Memory B cell (primary cell): ENCODE measurements around the gene BCL6.

Source experiments
- ATAC-seq: fragments of 150-1000 bp; cut with Tn5 transposase; 2 replicates; pipeline ENCODE4 v1.10.0; 2021; ENCODE audit warnings: low read depth, mild to moderate bottlenecking, moderate library complexity
- DNase-seq, 2 donors: peaks; one replicate each; pipeline ENCODE4 v3.0.0; 2022; ENCODE audit warnings: low spot score in 2 of 2
- H3K27ac Mint-ChIP-seq: one replicate; pipeline ENCODE4 v1.8.0; 2022; ENCODE audit warnings: mild to moderate bottlenecking, moderate library complexity, mixed read lengths
- H3K27me3 Mint-ChIP-seq: one replicate; pipeline ENCODE4 v1.8.0; 2022; ENCODE audit warnings: mixed read lengths
- H3K36me3 Mint-ChIP-seq: one replicate; pipeline ENCODE4 v1.8.0; 2022; ENCODE audit warnings: mild to moderate bottlenecking, mixed read lengths
- H3K4me1 Mint-ChIP-seq: one replicate; pipeline ENCODE4 v1.8.0; 2022; ENCODE audit warnings: mixed read lengths
- H3K4me3 Mint-ChIP-seq: one replicate; pipeline ENCODE4 v1.8.0; 2022; ENCODE audit warnings: mild to moderate bottlenecking, moderate library complexity, mixed read lengths
- H3K9me3 Mint-ChIP-seq: one replicate; pipeline ENCODE4 v1.8.0; 2022; ENCODE audit warnings: mixed read lengths

The BCL6 gene

DNA sequence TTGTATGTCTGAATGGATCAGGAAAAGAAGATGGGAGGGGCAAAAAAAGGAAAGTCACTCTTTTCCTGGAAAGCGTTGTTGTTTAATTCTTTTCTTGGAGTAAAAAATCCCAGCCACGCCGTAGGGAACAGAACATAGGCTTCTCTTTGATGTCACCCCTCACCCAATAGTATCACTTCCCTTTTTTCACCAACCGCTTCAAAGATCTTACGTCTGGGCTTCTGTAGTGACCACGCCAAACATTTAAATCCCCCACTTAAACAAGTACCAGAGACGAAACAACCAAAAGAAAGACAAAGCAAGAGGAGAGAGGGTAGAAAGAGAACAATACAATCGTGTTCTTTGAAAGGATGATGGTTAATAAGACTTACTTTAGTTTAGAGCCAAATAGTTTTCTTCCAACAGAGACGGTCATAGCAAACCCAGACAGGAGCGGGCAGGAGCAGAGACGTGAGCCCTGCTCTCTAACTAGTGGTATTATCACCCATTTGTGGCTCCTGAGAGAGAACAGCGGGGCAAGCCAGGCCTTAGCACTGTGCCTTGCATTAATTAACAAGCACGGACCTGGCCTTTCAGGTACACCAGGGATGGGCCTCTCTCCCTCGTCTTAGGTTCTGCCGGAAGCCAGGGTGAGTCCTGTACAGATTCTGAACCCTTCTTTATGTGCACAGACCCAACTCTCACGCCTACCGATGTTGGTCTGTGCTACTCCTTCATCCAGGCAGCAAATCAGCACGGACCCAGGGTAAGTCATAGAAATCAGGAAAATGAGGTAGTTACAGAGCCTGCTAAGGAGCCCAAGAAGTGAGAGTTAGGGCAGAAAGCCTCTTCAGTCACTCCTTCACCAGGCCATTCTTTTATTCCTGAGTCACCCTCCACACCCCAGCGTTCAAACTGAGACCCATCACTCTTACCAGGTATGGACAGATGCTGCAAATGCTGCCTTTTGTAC, 28.2 kb upstream of the BCL6 start:
- ATAC-seq (peak; percentile 79), DNase-seq (peak; percentile 28 to 55)
- H3K27ac Mint-ChIP-seq = peak overlapping the region; percentile 78
- no peaks in the 10 kb centered on the region for H3K9me3 Mint-ChIP-seq
- no peaks in the 10 kb centered on the region for H3K27me3 Mint-ChIP-seq
- H3K4me3 Mint-ChIP-seq = peak overlapping the region; percentile 58
- H3K4me1 Mint-ChIP-seq = peaks cover 29% of the 10 kb centered on the region
- H3K36me3 Mint-ChIP-seq = no peaks in the 10 kb centered on the region

DNA sequence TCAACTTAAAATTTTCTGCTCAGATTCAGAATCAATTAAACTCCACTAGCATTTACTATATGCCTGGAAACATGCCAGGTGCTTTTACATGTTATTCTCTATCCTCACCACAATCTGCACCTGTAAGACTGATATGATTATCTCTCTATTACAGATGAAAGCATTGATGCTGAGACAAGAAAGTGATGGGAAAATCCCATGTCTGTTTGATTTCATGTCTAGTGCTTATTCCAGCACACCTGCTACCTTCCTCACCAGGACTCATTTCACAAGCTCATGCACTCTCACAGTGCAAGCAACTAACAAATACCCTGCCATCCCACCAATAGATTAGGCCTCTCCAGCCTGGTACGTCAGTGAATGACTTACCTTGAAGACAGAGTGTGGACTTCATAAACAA, 25.0 kb upstream of the BCL6 start:
- no peaks in the 10 kb centered on the region for H3K27me3 Mint-ChIP-seq
- no peaks in the 10 kb centered on the region for H3K36me3 Mint-ChIP-seq
- H3K9me3 Mint-ChIP-seq = no peaks in the 10 kb centered on the region
- H3K4me1 Mint-ChIP-seq = peaks cover 18% of the 10 kb centered on the region
- DNase-seq (no peak), ATAC-seq (peak; percentile 20)
- H3K4me3 Mint-ChIP-seq = no peak overlapping the region
- peak overlapping the region; percentile 39 for H3K27ac Mint-ChIP-seq

DNA sequence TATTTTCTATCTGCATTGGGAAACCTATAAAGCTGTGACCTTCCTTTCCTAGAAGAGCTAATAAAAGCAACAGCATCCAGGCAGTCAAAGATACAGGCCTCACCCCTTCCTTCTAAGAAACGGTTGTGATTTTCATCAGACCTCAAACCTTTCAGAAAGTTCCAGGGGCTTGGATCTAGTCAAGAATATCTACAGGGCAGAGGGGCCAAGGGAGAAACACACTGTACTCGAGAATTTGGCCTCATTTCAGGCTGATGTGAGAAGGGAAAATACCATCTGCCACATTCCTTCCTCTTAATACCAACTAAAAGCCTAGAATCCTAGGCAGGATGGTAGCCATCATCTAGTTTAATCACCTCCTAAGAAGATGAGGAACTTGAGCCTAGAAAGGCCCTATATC, 24.5 kb upstream of the BCL6 start:
- H3K4me3 Mint-ChIP-seq = no peak overlapping the region
- peaks cover 18% of the 10 kb centered on the region for H3K4me1 Mint-ChIP-seq

GRCh38 chr3:187767266-187768012, 22.2 kb upstream of the BCL6 start:
- Mint-ChIP-seq H3K9me3 (no peaks in the 10 kb centered on the region), H3K4me1 (peaks cover 7% of the 10 kb centered on the region), H3K4me3 (no peak overlapping the region), H3K27ac (no peak overlapping the region), H3K36me3 (no peaks in the 10 kb centered on the region), H3K27me3 (peaks cover 1% of the 10 kb centered on the region)
- DNase-seq = no peak
- ATAC-seq = no peak

More for the DNA sequence above, 24.5 kb upstream of the BCL6 start:
- Mint-ChIP-seq H3K36me3 (no peaks in the 10 kb centered on the region), H3K27me3 (no peaks in the 10 kb centered on the region), H3K9me3 (no peaks in the 10 kb centered on the region), H3K27ac (peak overlapping the region; percentile 39)
- DNase-seq (no peak), ATAC-seq (no peak)

- H3K9me3 Mint-ChIP-seq = no peaks in the 10 kb centered on the region
- no peak overlapping the region for H3K4me3 Mint-ChIP-seq
- no peaks in the 10 kb centered on the region for H3K36me3 Mint-ChIP-seq
- peaks cover 4% of the 10 kb centered on the region for H3K27me3 Mint-ChIP-seq
- H3K27ac Mint-ChIP-seq = no peak overlapping the region
- DNase-seq (no peak), ATAC-seq (no peak)
- peaks cover 5% of the 10 kb centered on the region for H3K4me1 Mint-ChIP-seq
Observed at GRCh38 chr3:187765342-187765741, 20.1 kb upstream of the BCL6 start.

DNA sequence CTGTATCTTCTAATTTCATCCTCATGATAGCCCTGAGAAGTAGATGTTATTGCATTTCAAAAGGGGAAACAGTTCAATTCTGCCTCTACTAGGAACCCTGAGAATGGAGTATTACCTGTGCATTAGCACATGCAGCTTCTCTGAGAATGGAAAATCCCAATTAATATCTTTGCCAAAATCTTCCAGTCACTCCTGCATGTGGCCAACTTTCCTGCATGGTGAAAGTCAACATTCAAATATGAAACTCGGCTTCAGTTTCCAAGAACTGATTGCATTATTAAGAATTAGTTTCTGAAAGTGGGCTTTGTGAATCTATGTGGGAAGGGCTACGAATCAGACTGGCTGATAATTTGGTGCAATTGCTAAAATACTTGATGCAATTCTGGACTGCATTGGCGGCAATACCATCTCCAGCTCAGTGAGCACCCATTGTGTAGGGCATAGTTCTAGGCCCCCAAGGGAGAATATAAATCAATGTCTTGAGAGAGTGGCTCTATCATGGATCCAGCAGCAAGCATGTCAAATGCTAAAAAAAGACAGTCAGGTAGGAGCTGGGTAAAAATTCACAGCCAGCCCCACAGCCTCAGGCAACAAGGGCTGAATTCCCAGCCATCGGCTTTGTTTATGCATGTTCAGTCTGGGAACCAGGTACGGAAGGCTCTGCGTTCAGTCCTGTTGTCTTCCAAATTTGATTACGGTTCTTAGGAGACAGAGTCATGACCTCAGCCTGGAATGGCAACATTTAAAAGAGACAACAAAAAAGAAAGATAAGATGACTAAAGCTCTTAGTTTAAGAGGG, 18.8 kb upstream of the BCL6 start:
- ATAC-seq (no peak), DNase-seq (no peak)
- peaks cover 7% of the 10 kb centered on the region for H3K27me3 Mint-ChIP-seq
- no peaks in the 10 kb centered on the region for H3K36me3 Mint-ChIP-seq
- H3K4me3 Mint-ChIP-seq = no peak overlapping the region
- H3K9me3 Mint-ChIP-seq = no peaks in the 10 kb centered on the region
- H3K4me1 Mint-ChIP-seq = no peaks in the 10 kb centered on the region
- H3K27ac Mint-ChIP-seq = no peak overlapping the region

GRCh38 chr3:187762792-187763191, 17.5 kb upstream of the BCL6 start:
- Mint-ChIP-seq H3K36me3 (no peaks in the 10 kb centered on the region), H3K9me3 (no peaks in the 10 kb centered on the region), H3K4me3 (no peak overlapping the region), H3K4me1 (no peaks in the 10 kb centered on the region), H3K27me3 (peaks cover 7% of the 10 kb centered on the region), H3K27ac (no peak overlapping the region)
- DNase-seq = no peak
- ATAC-seq = no peak

GRCh38 chr3:187759601-187760000, 14.3 kb upstream of the BCL6 start:
- Mint-ChIP-seq H3K27ac (no peak overlapping the region), H3K27me3 (peaks cover 7% of the 10 kb centered on the region), H3K4me1 (no peaks in the 10 kb centered on the region), H3K9me3 (peaks cover 1% of the 10 kb centered on the region), H3K4me3 (no peak overlapping the region), H3K36me3 (peaks cover 2% of the 10 kb centered on the region)
- no peak for ATAC-seq
- DNase-seq = no peak

DNA sequence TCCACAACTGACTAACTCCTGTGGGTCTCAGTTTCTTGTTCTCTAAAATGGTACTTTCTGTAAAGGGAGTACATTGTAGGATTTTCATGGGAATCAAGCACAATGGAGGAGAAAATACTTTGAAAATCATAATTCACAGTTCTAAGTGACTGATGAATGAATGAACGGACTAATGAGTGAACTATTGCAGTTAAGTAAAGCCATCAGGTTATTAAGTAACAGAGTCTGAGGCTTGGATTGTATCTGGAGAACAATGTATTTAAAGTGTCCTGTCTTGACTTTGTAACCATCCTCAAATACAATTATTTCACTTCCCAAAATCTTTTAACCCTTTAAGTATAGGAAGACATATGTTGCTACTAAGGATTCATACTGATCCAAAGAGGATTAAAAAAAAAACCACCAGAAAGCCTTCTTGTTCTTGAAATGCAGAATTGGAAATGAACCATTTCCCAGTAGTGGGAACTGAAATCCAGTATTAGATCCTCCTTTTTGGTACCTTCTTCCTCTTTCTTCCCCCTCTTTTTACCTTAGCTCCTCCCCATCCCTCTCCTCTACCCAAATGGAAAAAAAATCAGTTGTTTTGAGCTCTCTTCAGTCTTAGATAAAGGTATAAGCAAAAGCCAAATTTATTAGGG, 13.2 kb upstream of the BCL6 start:
- Mint-ChIP-seq H3K4me3 (no peak overlapping the region), H3K4me1 (no peaks in the 10 kb centered on the region), H3K27me3 (peaks cover 5% of the 10 kb centered on the region), H3K36me3 (peaks cover 2% of the 10 kb centered on the region), H3K27ac (no peak overlapping the region), H3K9me3 (peaks cover 1% of the 10 kb centered on the region)
- DNase-seq (no peak), ATAC-seq (no peak)

GRCh38 chr3:187753516-187753915, 8.2 kb upstream of the BCL6 start:
- no peak for DNase-seq
- peaks cover 2% of the 10 kb centered on the region for H3K36me3 Mint-ChIP-seq
- H3K4me3 Mint-ChIP-seq = no peak overlapping the region
- H3K9me3 Mint-ChIP-seq = peaks cover 1% of the 10 kb centered on the region
- peaks cover 20% of the 10 kb centered on the region for H3K4me1 Mint-ChIP-seq
- H3K27ac Mint-ChIP-seq = no peak overlapping the region
- no peaks in the 10 kb centered on the region for H3K27me3 Mint-ChIP-seq
- no peak for ATAC-seq

DNA sequence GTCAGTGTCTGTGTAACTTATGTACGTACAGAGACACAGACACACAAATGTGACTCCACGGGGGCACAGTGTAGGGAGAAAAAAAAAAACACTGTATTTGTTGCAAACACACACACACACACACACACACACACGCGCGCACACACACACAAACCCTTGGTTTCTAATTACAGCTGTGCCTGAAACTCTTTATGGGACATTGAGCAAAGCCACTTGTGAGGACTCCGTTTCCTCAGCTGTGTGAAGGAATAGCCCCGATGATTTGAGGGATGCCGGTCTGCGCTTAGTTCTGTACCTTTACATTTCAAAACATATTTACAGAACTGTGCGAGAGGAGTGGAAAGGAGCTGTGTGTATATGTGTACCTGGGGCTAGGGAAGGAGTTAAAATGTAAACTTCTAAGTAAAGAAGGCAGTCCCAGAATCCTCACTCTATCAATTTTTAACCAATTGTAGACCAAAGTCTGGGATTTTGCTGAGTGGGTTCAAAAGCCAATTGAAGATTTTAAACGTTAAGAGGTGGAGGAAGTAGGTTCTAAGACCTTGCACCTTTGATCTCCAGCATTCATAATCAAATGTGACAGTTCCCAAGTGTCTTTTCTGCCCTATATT, 5.3 kb upstream of the BCL6 start:
- no peak for DNase-seq
- peak overlapping the region; percentile 16 for H3K27ac Mint-ChIP-seq
- peak overlapping the region; percentile 82 for H3K4me3 Mint-ChIP-seq
- H3K4me1 Mint-ChIP-seq = peaks cover 32% of the 10 kb centered on the region
- no peaks in the 10 kb centered on the region for H3K9me3 Mint-ChIP-seq
- no peaks in the 10 kb centered on the region for H3K27me3 Mint-ChIP-seq
- ATAC-seq = no peak
- H3K36me3 Mint-ChIP-seq = no peaks in the 10 kb centered on the region

GRCh38 chr3:187750006-187750512, 4.8 kb upstream of the BCL6 start:
- H3K4me3 Mint-ChIP-seq = peak overlapping the region; percentile 82
- no peaks in the 10 kb centered on the region for H3K27me3 Mint-ChIP-seq
- ATAC-seq (peak; percentile 10), DNase-seq (no peak)
- peaks cover 34% of the 10 kb centered on the region for H3K4me1 Mint-ChIP-seq
- no peaks in the 10 kb centered on the region for H3K9me3 Mint-ChIP-seq
- H3K36me3 Mint-ChIP-seq = no peaks in the 10 kb centered on the region
- H3K27ac Mint-ChIP-seq = peak overlapping the region; percentile 16

GRCh38 chr3:187748050-187748481, 2.8 kb upstream of the BCL6 start:
- H3K9me3 Mint-ChIP-seq = no peaks in the 10 kb centered on the region
- no peak overlapping the region for H3K4me3 Mint-ChIP-seq
- ATAC-seq (peak; percentile 51), DNase-seq (peak; percentile 92 to 95)
- peaks cover 43% of the 10 kb centered on the region for H3K4me1 Mint-ChIP-seq
- H3K27me3 Mint-ChIP-seq = no peaks in the 10 kb centered on the region
- peak overlapping the region; percentile 50 for H3K27ac Mint-ChIP-seq
- no peaks in the 10 kb centered on the region for H3K36me3 Mint-ChIP-seq
